Endothelial cell of umbilical vein (primary cell): ENCODE results near the gene STAT5B. TPM values are rescaled to one million over a fixed set of nuclear protein-coding genes. Genes with fewer than 3 reads are reported as not detected.

Experiments
- BruUV-seq: library from RNA; stranded (reverse); fragments of 400-500 nt; replicated peaks from 2 replicates; lab custom pipeline; 2021; lab: Mats Ljungman, UMichigan
- CTCF ChIA-PET: fragments of 300-600, 350-600 bp; sonication (Branson Sonifier 250); formaldehyde crosslinking; loops from one replicate; lab custom pipeline; 2021; ENCODE audit warnings: antibody characterized with exemption, inconsistent platforms; lab: Charles Lee
- POLR2A ChIA-PET: fragments of 300-600, 350-600 bp; sonication (Branson Sonifier 250); formaldehyde crosslinking; loops from one replicate; lab custom pipeline; 2021; ENCODE audit warnings: antibody characterized with exemption, inconsistent platforms; lab: Charles Lee
- DNase-seq: peaks from one replicate; pipeline ENCODE4 v3.0.0-alpha.2; 2011; ENCODE audit warnings: low read depth, low spot score
- FAIRE-seq: peaks from 2 replicates; lab custom pipeline; 2011; peaks lifted over from hg19 to GRCh38; lab: Jason Lieb, UNC
- H2AFZ ChIP-seq: 2 replicates; pipeline ENCODE4 v1.6.0; 2012; ENCODE audit warnings: low read depth, low read length, control low read depth, inconsistent platforms
- H3K27ac ChIP-seq: 2 replicates; pipeline ENCODE4 v1.5.1; 2011; ENCODE audit warnings: low read depth, mild to moderate bottlenecking, control low read depth, low read length, moderate library complexity; ENCODE audit not compliant: insufficient read depth
- H3K27me3 ChIP-seq, 2 experiments: 2 replicates each; pipeline versions ENCODE4 v1.6.0 to v1.6.1; 2011; ENCODE audit warnings: low read length in 2 of 2, mixed read lengths in 1 of 2; ENCODE audit not compliant: control insufficient read depth in 2 of 2, insufficient read depth in 2 of 2
- H3K36me3 ChIP-seq, 2 experiments: 2 replicates in 1 of 2; 3 replicates in 1 of 2; pipeline ENCODE4 v1.5.1; 2011; ENCODE audit warnings: low read length in 2 of 2, mild to moderate bottlenecking in 1 of 2, moderate library complexity in 1 of 2; ENCODE audit not compliant: control insufficient read depth in 2 of 2, insufficient read depth in 2 of 2; ENCODE audit errors: extremely low read depth in 1 of 2
- H3K4me1 ChIP-seq: 3 replicates; pipeline ENCODE4 v1.5.1; 2011; ENCODE audit warnings: mild to moderate bottlenecking, low read length; ENCODE audit not compliant: control insufficient read depth, insufficient read depth; ENCODE audit errors: extremely low read depth
- H3K4me2 ChIP-seq: 2 replicates; pipeline ENCODE4 v1.6.1; 2011; ENCODE audit warnings: low read length, control low read depth, mixed read lengths; ENCODE audit not compliant: insufficient read depth
- H3K4me3 ChIP-seq, 3 experiments: fragments of 200-600 bp in 1 of 3; sonication (generic), shearing (Covaris generic) in 1 of 3; replicated peaks in 1 of 3; 2 replicates each; pipeline ENCODE4 v1.5.1; 2011 to 2016; ENCODE audit warnings: control low read depth in 3 of 3, low read length in 3 of 3, mild to moderate bottlenecking in 2 of 3, inconsistent platforms in 1 of 3, low read depth in 1 of 3, moderate library complexity in 1 of 3; ENCODE audit not compliant: insufficient read depth in 1 of 3
- H3K79me2 ChIP-seq: 2 replicates; pipeline ENCODE4 v1.6.0; 2012; ENCODE audit warnings: low read length, inconsistent platforms; ENCODE audit not compliant: control insufficient read depth, insufficient read depth
- H3K9ac ChIP-seq: replicated peaks from 2 replicates; pipeline ENCODE3; 2011; ENCODE audit warnings: low read length, control low read depth; ENCODE audit not compliant: insufficient read depth; ENCODE audit errors: extremely low read depth
- H3K9me1 ChIP-seq: replicated peaks from 3 replicates; pipeline ENCODE4 v1.6.0; 2011; ENCODE audit warnings: mild to moderate bottlenecking, low read length; ENCODE audit not compliant: control insufficient read depth, insufficient read depth; ENCODE audit errors: extremely low read depth
- H3K9me3 ChIP-seq: replicated peaks from 2 replicates; pipeline ENCODE4 v1.5.1; 2012; ENCODE audit warnings: low read length, inconsistent platforms; ENCODE audit not compliant: control insufficient read depth, insufficient read depth
- H4K20me1 ChIP-seq: replicated peaks from 2 replicates; pipeline ENCODE3; 2011; ENCODE audit warnings: mild to moderate bottlenecking, low read length; ENCODE audit not compliant: control insufficient read depth, insufficient read depth; ENCODE audit errors: extremely low read depth
- CTCF ChIP-seq, 2 donors: IDR thresholded peaks; 1 replicate in 1 of 2; 2 replicates in 1 of 2; pipeline ENCODE4 v1.5.1; 2011; ENCODE audit warnings: low read length in 2 of 2, mild to moderate bottlenecking in 2 of 2, moderate library complexity in 2 of 2, control low read depth in 1 of 2, inconsistent platforms in 1 of 2, low read depth in 1 of 2; ENCODE audit not compliant: insufficient read depth in 1 of 2; ENCODE audit errors: extremely low read depth in 1 of 2
- EZH2 ChIP-seq: IDR thresholded peaks from 2 replicates; pipeline ENCODE4 v1.6.1; 2012; ENCODE audit warnings: borderline replicate concordance, low read depth, mild to moderate bottlenecking, moderate library complexity, low read length, inconsistent platforms; ENCODE audit not compliant: severe bottlenecking
- FOS ChIP-seq: IDR thresholded peaks from 2 replicates; pipeline ENCODE4 v1.6.1; 2011; ENCODE audit warnings: mild to moderate bottlenecking, low read length, moderate library complexity, borderline replicate concordance; ENCODE audit not compliant: insufficient read depth
- GATA2 ChIP-seq: IDR thresholded peaks from 2 replicates; pipeline ENCODE4 v1.7.0; 2011; ENCODE audit warnings: low read depth, mild to moderate bottlenecking, moderate library complexity, mixed read lengths, low read length; ENCODE audit not compliant: insufficient read length, insufficient read depth
- JUN ChIP-seq: IDR thresholded peaks from 2 replicates; pipeline ENCODE4 v1.6.1; 2011; ENCODE audit warnings: borderline replicate concordance, low read depth; ENCODE audit not compliant: insufficient read length, insufficient read depth
- MYC ChIP-seq: IDR thresholded peaks from one replicate; pipeline ENCODE4 v1.6.1; 2011; ENCODE audit warnings: mild to moderate bottlenecking, low read depth, low read length
- POLR2A ChIP-seq: IDR thresholded peaks from 2 replicates; pipeline ENCODE4 v1.6.1; 2012; ENCODE audit warnings: low read depth, mild to moderate bottlenecking, control low read depth, low read length
- dilution Hi-C: fragments of 300-500 bp; cut with MboI; formaldehyde crosslinking; loops from one replicate; pipeline ENCODE4 v1.15.0; 2019; ENCODE audit warnings: low sequenced_read_pairs; ENCODE audit not compliant: extremely low pct_ligation_motif_present
- intact Hi-C: fragments of 100-400 bp; cut with micrococcal nuclease; formaldehyde crosslinking; loops from one replicate; pipeline ENCODE4 v1.10.0; 2022
- polyA plus RNA-seq, 4 experiments: library from polyadenylated mRNA; depleted of rRNA in 3 of 4; stranded (reverse) in 3 of 4; unstranded in 1 of 4; fragments of >200 nt; gene quantifications; 2 replicates each; pipeline versions ENCODE4 v1.2.1 to v1.2.3, GENCODE V29; 2011 to 2012; ENCODE audit warnings: missing spikeins in 1 of 4
- total RNA-seq: library from RNA; stranded (reverse); gene quantifications from 2 replicates; pipeline ENCODE4 v1.2.3, GENCODE V29; 2021

STAT5B gene
- total and polyA plus RNA-seq, 2 donors (not counting 3 experiments of a cell fraction or from before 2014, with no cell fraction given) = 43.3 to 53.7 TPM

GRCh38 chr17:42182927-42183734, 93.1 kb downstream of the STAT5B start:
- Histone ChIP-seq H3K4me3 (no peak overlapping the region), H3K9ac (no peak overlapping the region), H4K20me1 (no peaks in the 10 kb centered on the region), H3K4me2 (peak overlapping the region; percentile 78), H3K4me1 (peaks cover 14% of the 10 kb centered on the region), H2AFZ (peak overlapping the region; percentile 95), H3K27me3 (peaks cover 9 to 13% of the 10 kb centered on the region in 2 experiments), H3K9me3 (no peaks in the 10 kb centered on the region), H3K27ac (no peak overlapping the region), H3K79me2 (no peaks in the 10 kb centered on the region), H3K9me1 (no peaks in the 10 kb centered on the region), H3K36me3 (no peaks in the 10 kb centered on the region)
- dilution Hi-C loops = no loop called here
- ChIA-PET POLR2A (interaction anchor here (0.6 kb wide), 1 partner anchor 182 kb away, joined by 3 read pairs; no protein-coding TSS in a partner anchor), CTCF (interaction anchor here (1.3 to 5.6 kb wide), 6 partner anchors 11 to 344 kb away, joined by 3 to 52 read pairs (median 4); partner anchors contain the start of genes GHDC and KAT2A)
- TF ChIP-seq CTCF (IDR thresholded peaks at IDR 0.05; ENCODE audit: extremely low read depth in 1 of 2, insufficient read depth in 1 of 2, low read depth in 1 of 2, low read length in 2 of 2) = no peak
- peak; percentile 49 for TF ChIP-seq FOS
- TF ChIP-seq JUN = peak; percentile 59
- no peak for TF ChIP-seq GATA2
- TF ChIP-seq POLR2A = no peak
- no peak for TF ChIP-seq MYC
- peak; percentile 36 for TF ChIP-seq EZH2
- intact Hi-C loops = loop anchor here (5.0 kb wide), 1 partner anchor 116 kb away; no protein-coding TSS in a partner anchor
- DNase-seq = peak; percentile 21
- peak; percentile 67 for FAIRE-seq
- no TSS peak for BruUV-seq
